Placental pericyte (primary cell): Measurements from ENCODE around the gene UQCR11. TPM values are rescaled to one million over a fixed set of nuclear protein-coding genes. Genes with fewer than 3 reads are reported as not detected.

Experiments used
- small RNA-seq: library from RNA; depleted of rRNA; stranded (forward); fragments of <200 nt; gene quantifications from one replicate; pipeline ENCODE3, GENCODE V24; 2012; ENCODE audit warnings: low replicate concordance
- total RNA-seq: library from RNA; depleted of rRNA; stranded (reverse); fragments of >200 nt; gene quantifications from 2 replicates; pipeline ENCODE4 v1.2.3, GENCODE V29; 2012

The UQCR11 gene
- total RNA-seq, result 30.6 TPM in 2 replicates

DNA sequence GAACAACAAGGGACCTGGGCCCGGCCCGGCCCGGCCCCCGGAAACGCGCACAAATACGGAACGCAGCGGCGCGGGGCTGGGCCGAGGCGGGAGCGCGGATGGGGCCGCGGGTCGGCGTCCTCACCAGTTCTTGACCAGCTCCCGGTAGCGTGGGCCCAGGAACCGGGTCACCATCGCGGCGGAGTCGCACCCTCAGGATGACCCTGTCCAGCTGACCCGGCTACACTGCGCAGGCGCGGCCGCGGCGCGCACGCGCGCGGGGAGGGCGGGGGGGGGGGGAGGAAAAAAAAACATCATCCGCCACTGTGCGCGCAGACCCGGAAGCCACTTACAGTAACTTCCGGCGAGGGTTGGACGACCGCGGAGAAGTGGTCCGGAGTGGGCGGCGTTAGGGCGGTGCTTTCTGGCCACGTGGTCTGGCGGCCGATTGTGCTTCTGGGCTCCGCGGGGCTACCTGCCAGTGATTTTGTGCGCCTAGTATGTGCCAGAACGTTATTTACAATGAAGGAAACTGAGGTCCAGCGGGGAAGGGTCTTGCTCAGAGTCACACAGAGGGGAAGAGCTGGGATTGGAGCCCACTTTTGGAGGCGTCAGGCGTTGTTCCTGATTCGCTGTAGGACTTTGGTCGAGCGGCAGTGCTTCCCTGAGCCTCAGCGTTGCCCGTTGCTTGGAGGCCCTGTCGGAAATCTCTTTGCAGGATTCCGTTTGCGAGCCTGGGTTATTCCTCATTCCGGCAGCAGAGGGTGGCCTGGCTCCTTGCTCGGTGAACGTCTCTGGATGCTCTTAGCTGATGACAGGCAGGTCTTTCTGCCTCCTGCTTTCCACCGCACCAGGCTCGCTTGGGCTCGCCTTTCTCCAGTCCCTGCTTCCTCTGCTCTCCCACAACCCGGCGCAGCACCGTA lies at the start of gene UQCR11:
UQCR11 (minus strand) TSS at position 227 of the 902 bp plus-strand sequence; CDS start at position 174, 53 bp downstream.

DNA sequence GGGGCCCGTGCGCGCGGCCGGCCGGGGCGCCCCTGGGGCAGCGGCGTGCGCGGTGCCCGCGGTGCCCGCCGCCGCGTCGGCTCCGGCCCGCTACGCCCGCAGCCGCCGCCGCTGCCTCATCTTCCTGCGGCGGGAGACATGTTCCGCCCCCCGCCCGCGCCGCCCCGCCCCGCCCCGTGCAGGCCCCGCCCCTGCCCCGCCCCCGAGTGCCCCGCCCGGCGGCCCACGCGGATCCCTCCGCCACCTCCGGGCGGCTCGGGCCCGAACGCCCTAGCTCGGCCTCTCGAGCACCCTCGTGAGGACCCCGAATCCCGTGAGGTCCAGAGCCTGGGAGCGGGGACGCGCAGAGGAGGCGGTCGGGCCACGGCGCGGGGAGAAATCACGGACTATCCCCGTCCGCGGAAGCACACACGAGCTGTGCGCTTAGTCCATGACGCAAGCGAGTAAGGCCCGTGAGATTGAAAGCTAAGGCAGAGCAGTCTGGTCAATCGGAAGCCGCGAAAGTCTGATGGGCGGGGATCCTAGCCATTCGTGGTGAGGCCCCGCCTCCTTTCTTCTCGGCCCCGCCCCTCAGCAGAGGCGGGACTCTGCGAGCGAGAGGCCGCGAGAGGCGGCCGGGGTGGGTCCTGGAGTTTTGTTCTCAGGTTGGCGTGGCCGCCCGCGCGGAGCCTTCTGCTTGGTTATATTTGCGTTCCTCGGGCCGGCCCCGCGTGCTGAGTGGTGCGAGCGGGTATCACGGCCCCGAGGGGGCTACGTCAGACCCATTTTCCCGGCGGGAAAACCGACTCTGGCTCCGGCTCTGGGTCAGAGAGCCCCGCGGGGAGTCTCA lies 47.4 kb upstream of the UQCR11 start, which contains the start of gene TCF3:
TCF3 (minus strand) TSS at position 145 of the 829 bp plus-strand sequence. CDS start 2,367 bp downstream, outside the sequence.

DNA sequence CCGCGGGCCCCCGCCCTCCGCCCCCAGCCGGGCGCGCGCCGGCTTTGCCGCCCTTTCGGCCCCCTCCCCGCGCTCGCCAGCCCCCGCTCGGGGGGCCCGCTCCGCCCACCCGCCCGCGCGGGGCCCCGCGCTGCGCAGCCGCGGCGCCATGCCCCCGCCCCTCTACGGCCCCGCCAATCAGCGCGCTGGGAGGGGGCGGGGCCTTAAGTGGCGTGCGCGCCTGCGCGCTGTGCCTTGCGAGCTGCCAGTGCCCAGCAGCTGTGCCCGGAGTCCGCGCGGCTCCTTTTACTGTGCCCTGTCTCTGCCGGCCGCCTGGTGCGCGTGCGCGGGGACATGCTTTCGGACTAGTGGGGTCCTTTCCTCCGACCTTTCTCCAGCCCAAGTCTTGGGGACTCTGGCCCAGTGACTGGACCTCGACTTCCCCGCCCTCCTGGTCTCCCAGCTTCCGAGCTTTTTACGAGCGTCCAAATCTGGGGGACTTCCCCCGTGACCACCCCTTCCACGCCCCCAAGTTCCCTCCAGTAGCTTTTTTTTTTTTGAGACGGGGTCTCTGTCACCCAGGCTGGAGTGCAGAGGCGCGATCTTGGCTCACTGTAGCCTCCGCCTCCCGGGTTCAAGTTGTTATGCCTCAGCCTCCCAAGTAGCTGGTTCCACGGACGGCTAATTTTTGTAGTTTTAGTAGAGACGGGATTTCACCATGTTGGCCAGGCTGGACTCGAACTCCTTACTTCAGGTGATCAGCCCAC lies 12.3 kb downstream of the UQCR11 start, which contains the start of gene MBD3:
MBD3 (minus strand) TSS at position 111 of the 746 bp plus-strand sequence. CDS start 234 bp downstream, outside the sequence.

DNA sequence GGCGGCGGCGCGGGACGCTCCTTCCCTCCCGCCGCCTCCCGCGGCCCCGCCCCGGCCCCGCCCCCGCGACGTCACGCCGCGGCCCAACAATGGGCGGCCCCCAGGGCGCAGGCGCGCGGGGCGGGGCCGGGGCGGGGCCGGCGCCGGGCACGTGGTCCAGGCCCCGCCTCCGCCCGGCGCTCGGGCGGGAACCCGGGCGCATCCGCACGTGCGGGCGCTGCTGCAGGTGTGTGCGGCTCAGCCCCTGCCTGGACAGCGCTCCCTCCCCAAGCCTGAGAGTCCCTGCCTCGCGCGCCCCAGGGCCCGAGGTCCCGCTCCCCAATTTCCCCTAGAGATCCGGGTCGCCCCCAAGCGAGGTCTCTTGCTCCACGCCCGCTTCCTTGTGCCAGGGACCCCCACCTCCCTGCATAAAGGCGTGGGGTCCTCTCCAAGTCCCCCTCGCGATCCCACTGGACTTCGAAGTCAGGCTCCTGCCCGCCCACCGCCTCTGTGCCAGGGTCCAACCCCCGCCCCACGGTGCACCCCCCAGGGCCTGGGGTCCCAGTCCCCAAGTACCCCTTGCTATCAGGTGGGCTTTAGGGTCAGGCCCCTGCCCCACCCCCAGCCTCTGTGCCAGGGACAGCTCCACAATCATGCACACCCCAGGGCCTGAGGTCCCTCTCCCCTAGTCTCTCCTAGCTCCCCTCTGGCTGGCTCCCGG lies 36.8 kb downstream of the UQCR11 start, which contains the start of gene MEX3D:
MEX3D (minus strand) TSS at position 6 of the 700 bp plus-strand sequence. CDS start 267 bp downstream, outside the sequence.

Small RNA genes lying within 50 kb of the gene (small RNA-seq; reads per million reads assigned to genes)
- gene AC005943.2 (not detected), gene RN7SL477P (not detected), gene RNU6-1223P (not detected)

Other genes starting within 250 kb of the UQCR11 start
- 57.3 and 87.5 TPM in 2 replicates for gene NDUFS7, start 221.6 kb downstream of the UQCR11 start, total RNA-seq
- 35.0 and 41.1 TPM in 2 replicates for gene GAMT, start 203.9 kb downstream of the UQCR11 start, total RNA-seq
- 43.3 and 77.6 TPM in 2 replicates for gene DAZAP1, start 197.9 kb downstream of the UQCR11 start, total RNA-seq
- gene RPS15, start 167.1 kb downstream of the UQCR11 start, total RNA-seq, result 569 and 1,207 TPM in 2 replicates
- gene APC2, start 155.3 kb downstream of the UQCR11 start, total RNA-seq, result 0.14 and 0.22 TPM in 2 replicates
- 26.9 and 31.6 TPM in 2 replicates for gene C19orf25, start 126.2 kb downstream of the UQCR11 start, total RNA-seq
- gene PCSK4, start 115.1 kb downstream of the UQCR11 start, total RNA-seq, result 0.57 and 3.5 TPM in 2 replicates
- gene REEP6, start 114.3 kb downstream of the UQCR11 start, total RNA-seq, result 1.1 TPM in 2 replicates
- 6.3 and 10.7 TPM in 2 replicates for gene ADAMTSL5, start 92.4 kb downstream of the UQCR11 start, total RNA-seq
- not detected in 2 replicates for gene PLK5, start 81.4 kb downstream of the UQCR11 start, total RNA-seq
- 23.2 and 98.2 TPM in 2 replicates for gene MEX3D, start 37.1 kb downstream of the UQCR11 start, total RNA-seq
- gene MBD3, start 12.6 kb downstream of the UQCR11 start, total RNA-seq, result 80.5 and 134 TPM in 2 replicates
- 44.6 and 123 TPM in 2 replicates for gene TCF3, start 47.2 kb upstream of the UQCR11 start, total RNA-seq
- not detected in 2 replicates for gene ONECUT3, start 148.0 kb upstream of the UQCR11 start, total RNA-seq
- 1.1 and 2.3 TPM in 2 replicates for gene ATP8B3, start 206.8 kb upstream of the UQCR11 start, total RNA-seq
- gene REXO1, start 243.0 kb upstream of the UQCR11 start, total RNA-seq, result 19.9 and 28.1 TPM in 2 replicates